Activated T-cell treated with anti-CD3 and anti-CD28 coated beads for 1 hour (primary cell): ENCODE measurements around the gene KCNQ1.

ENCODE experiments used
- DNase-seq: peaks from one replicate; pipeline ENCODE4 v3.0.0-alpha.2; 2020; ENCODE audit warnings: low read depth

Gene KCNQ1

DNA sequence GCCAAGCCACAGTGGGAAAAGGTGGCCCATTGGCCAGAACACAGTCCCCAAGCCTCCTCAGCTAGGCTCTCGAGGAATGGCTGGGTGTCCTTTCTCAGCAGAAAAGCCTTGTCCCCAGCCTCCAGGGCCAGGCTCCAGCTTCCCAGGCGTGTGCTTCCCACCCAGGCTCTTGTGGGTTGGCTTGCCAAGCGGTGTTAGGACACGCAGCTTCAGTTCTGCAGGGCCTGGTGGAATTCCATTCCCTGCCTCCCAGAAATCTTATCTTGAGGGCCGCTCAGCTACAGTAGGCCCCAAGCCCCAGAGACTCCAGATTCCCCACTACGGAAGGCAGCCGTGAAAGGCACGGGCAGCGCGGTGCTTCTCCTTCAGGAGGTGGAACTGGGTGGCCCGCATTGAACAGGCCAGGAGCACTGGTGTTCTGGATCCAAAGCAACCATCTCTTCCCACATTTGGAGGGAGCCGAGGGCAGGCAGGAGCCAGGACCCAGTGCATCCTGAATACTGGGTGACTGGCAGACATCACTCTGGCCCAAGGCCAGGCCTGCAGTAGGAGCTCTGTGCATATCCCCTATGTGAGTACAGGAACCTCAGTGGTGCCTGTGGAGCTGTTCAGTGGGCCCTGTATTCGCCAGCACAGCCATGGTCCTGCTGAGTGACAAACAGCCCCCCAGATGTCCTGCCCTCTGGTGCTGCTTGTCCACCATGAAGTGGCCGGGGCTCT lies 271.7 kb downstream of the KCNQ1 start:
- no peak for DNase-seq

DNA sequence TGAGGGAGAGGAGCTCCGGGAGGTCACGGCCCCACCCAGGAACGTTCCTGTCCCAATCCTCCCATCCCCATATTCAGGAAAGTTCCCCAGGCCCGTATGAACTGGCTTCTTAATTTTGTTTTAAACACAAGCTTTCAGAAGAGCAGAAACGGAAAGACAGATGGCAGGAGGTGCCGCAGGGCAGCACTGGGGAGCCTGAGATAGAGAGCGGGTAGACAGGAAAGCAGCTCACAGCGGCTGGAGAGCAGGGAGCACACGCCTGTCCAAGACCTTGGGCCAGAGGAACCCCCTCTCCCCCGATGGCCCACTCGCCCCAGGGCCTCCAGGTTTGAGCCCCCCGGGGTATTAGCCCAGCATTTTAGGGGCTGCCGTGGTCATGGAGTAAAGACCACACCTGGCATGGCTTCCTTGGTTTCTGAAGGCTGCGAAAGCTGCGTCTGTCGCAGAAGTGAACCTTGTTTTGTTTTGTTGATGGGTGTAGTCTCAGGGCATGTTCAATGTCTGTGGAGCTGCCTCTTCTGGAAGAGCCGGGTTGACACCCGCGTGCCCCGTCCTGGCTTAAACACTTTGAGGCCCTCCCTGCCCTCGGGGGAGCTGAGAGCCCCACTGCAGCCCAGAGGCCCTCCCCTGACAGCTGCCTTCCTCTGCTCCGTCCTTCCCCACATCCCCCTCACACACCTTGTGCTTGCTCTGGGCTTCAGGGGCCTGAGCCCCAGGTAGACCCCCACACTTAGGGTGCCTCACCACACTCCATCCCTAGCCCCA lies 272.9 kb downstream of the KCNQ1 start:
- no peak for DNase-seq

DNA sequence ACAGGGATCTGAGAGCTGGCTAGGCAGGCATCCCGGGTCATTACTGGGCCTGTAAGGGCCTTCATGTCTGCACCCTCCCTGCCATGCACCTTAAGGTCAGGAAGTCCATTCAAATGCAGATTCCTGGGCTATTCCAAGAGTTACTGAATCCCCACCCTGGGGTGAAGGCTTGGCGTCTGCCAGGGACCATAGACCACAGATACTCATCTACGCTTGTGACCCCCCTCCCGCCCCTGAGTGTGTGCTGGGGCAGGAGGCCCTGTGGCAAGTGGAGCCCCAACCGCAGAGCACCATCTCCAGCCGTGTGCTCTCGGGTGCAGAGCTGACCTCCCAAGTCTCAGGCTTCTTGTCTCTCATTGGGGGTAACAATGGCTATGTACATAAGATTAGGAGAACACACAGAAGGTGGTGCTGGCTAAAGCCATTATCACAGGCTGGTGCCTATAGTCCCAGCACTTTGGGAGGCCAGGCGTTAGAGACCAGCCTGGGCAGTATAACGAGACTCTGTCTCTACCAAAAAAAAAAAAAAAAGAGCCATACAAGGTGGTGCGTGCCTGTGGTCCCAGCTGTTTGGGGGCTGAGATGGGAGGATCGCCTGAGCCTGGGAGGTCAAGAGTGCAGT lies 274.1 kb downstream of the KCNQ1 start:
- no peak for DNase-seq

DNA sequence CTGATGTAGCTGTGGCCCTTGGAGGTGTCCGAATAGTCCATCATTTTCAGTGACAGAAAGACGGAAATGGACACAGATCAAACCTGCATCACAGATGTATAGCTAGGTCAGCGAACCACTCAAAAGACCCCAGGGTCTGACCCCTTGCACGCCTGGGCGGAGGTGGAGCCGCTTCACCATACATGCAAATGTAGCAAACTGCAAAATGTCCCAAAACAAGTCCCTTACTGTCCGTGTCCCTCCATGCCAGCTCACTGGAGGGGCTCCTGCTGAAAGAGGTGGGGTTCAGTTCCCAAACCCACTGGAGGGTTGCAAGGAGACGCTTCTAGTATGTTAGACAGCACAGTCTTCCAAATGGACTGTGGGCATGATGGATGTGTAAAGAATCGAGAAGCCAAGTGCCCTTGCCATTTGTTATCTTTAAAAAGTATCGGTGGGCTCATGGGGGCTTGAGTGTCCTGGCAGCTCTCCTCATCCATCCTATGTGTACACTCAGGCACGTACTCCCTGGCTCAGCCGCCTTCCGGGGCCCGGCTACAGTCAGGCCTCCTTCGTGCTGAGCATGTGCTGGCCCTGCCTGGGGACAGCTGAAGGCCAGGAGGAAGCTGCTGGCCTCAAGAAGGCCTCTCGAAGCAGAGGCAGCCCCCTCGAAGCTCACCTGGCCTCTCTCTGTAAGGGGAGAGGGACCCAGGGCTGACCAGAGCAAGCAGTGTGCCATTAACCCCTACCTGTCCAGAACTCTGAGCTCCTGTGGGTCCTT lies 275.2 kb downstream of the KCNQ1 start:
- DNase-seq = no peak

DNA sequence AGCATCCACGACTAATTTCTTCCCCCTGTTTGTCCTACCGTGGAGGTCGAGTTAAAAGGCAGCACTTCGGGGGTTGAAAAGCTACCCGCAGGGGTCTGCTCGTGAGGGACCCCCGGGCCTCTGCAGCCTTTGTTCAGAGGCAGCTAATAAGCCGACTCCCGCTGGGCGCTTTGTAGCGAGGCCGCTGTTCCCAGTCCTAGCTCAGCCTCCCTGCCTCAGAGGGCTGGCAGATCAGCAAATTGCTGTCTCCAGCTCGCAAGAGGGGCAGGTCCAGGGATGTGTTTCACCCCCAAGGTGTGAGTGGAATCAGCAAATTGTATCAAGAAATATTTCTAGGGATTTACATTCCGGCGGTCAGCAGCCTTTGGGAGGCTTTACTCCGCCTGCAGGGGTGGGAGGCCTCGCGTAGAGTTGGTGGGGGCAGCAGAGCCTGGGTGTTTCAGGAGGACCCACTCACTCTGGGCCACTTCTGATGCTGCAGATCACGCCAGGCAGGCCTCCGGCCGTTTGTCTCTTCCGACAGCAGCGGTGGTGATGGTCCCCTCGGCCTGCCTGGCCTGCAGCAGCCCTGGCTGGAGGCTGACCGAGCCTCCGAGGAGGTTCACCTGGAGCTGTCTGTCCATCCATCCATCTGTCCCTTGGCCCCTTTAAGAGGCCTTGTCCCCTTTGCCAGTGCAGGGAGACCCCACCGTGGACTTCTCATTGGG lies 276.6 kb downstream of the KCNQ1 start:
- DNase-seq = no peak

DNA sequence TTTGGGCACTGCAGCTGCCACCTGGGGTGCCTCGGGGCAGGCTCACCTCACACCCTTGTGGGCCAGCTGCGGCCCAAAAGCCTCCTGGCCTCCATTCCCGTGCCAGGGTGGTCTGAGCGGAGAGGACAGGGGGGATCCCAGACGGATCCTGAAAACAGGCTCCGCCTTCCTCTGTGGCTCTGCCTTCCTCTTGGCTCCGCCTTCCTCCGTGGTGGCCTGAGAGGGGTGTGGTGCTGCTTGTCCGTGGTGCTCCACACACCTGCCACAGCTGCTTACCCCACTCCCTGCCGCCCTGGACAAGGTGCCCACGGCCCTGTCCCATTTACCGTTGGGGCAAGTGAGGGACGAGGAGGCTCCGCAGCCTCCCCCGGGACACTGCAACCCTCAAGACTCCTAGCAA lies 278.1 kb downstream of the KCNQ1 start:
- no peak for DNase-seq

DNA sequence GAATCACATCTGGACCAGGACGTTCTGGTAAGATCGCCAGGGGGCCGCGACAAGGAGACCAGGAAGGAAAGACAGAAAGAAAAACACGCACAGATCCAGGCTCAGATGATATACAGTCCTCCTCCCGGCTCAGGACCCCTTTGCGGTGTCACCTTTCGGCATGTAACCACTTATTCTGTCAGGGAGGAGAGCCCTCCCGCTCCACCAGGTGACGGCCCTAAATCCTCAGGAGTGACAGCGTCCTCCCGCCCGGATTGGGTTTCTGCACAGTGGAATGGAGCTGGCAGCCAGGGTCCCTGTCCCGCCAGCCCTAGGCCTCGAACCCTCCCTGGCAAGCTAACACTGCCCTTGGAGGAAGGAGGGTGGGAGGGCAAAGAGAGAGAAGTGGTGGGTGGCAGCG lies 279.3 kb downstream of the KCNQ1 start:
- DNase-seq = no peak

DNA sequence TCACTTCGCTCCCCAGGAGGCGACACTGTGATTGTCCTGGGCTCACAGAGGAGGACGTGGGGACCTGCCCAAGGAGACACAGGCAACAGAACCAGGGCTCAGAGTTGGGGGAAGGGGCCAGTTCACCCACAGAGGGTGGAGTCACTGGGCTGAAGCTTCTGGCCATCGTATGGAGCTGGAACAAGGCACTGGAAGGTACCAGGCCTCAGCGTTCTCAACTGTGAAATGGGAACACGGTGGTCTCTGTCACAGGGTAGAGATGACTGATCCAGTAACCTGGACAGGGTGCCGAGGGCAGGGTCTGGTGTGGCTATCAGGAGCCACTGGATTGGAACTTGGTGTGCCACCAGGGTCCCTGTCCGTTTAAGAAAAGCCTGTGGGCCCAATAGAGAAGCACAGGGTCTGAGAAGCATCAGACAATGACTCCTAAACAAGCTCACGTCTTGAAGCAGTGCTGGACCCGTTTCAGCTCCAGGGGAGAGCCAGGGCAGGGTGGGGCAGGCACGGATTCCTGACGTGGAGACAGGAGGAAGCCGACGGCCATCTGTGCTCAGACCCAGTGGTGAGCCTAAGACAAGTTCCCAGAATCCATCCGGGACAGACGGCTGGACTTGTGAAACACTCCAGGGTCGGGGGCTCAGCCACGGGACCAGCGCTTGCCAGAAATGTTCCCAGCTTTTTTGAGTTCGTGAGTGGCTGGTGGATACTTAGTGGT lies 280.0 kb downstream of the KCNQ1 start:
- DNase-seq = no peak

DNA sequence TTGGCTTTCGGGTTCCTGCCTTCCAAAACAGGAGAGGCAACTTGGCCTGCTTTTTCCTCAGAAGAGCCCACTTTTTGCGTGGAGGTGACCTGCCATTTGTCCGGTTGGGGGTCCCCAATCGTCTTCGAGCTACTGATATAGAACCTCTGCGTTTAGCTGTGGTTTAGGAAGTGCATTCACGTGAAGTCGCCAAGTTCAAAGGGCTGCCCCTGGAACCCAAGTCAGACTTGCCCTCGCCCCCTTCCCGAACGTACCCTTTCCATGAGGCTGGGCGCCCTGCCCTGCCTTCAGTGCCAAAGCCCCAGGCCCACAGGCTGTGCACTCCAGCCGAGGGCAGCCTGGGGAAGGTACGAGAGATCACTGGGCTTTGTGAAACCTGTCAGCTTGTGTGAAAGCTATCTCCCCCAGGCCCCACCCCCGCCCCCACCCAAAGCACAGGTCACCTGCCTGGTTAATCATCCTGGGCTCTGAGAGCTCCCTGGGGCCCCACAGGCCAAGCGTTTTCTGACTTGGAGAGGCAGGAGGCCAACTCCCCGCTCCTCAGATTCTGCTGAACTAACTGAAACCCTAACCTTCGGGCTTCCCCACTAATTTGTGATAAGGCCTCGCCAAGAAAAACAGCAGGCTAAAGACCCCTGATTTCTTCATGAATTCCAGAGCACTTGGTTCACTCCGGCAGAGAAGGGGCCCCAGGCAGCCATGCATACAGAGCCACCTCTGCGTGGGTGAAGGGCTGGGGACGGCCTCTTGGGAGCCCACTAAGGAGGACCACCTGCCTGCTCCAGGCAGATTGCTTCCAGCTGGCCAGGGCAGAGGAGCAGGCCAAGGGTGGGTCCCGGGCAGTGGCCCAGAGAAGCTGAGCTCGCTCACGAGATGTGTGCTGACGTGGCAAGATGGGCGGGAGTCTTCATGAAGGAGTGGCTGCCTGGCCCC lies 280.8 kb downstream of the KCNQ1 start:
- no peak for DNase-seq

DNA sequence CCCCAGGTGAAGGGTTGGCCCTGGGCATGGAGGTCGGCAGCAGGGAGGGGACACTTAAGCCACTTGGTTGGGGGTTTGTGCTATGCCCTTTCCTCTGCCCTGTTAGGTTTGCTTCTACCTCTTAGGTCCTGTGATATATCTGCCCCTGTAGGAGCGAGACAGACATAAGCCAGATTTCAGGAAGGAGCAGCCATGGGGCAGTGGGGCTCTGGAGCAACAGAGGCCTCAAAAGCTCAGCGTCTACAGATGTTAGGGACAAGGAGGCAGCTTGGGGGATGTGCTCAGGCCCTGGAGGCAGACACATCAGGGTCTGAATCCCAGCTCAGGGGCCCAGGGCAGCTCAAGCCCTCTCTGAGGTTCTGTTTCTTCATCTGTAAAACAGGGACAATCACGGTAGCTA lies 282.2 kb downstream of the KCNQ1 start:
- no peak for DNase-seq

DNA sequence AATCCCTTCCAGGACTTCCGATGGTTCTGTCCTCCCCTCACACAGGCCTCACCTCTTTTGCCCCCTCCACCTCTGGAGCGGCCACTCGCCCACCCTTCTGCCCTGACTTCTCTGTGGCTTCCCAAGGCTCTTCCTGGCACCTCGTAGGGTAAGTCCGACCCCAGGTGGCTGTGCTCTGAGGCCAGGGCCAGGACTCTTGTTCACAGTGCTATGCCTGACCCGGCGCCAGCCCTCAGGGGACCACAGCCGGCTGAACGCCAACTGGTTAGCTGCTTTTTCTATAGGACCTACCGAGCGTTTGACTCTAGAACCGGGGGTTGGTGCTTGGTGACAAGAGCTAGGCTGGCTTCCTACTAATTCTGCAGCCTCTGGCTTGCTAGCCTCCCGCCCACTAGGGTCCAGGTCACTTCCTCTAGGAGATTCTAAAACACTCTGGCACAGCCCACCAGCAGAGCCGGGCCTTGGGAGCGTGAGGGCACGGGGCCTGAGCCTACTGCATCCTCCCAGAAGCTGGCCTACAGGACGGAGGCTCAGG lies 283.4 kb downstream of the KCNQ1 start:
- no peak for DNase-seq

DNA sequence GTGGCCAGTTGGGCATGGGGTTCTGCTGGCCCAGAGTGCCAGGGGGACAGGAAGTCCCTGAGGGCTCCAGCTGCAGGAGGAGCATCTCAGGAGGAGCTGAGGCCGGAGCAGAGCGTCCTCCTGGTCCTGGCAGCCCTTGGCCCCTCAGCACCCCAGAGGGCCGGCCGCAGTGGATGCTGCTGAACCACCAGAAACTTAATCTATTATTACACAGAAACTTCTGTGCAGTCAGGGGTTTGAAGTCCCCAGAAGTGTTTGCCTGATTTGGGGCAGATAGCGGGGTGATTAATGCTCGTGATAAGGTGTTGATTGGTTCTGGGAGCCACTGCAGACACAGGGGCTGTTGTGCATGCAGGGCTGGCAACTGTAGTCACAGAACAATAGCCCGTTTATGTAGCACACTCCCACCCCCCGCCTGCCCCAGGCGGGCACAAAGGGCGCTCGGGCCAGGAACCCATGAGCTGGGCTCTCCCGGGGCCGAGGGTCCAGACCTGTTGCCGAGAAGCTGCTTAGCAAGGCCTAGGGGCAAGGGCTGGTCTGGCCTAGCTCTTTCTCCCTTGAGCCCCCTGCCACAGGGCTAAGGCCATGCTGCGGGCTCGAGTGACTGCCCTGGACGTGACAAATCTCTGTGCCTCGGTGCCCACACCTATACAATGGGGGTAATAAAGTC lies 284.0 kb downstream of the KCNQ1 start:
- DNase-seq = no peak

DNA sequence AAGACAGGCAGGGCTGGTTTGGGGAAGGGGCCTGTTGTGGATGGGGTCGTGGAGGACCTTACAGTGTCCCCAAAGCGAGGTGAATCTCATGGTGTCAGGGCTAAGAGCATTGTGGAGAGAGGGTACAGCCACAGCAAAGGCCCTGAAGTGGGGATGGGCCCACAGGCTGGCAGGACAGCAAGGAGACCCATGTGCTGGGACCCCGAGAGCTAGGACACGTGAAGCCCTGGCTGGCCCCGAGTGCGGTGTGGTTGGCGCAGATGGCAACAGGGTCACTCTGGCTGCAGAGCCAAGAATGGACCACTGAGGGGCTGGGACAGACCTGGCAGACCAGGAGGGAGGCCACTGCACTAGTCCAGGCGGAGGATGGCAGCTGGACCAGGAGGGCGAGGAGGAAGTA lies 285.0 kb downstream of the KCNQ1 start:
- DNase-seq = no peak

DNA sequence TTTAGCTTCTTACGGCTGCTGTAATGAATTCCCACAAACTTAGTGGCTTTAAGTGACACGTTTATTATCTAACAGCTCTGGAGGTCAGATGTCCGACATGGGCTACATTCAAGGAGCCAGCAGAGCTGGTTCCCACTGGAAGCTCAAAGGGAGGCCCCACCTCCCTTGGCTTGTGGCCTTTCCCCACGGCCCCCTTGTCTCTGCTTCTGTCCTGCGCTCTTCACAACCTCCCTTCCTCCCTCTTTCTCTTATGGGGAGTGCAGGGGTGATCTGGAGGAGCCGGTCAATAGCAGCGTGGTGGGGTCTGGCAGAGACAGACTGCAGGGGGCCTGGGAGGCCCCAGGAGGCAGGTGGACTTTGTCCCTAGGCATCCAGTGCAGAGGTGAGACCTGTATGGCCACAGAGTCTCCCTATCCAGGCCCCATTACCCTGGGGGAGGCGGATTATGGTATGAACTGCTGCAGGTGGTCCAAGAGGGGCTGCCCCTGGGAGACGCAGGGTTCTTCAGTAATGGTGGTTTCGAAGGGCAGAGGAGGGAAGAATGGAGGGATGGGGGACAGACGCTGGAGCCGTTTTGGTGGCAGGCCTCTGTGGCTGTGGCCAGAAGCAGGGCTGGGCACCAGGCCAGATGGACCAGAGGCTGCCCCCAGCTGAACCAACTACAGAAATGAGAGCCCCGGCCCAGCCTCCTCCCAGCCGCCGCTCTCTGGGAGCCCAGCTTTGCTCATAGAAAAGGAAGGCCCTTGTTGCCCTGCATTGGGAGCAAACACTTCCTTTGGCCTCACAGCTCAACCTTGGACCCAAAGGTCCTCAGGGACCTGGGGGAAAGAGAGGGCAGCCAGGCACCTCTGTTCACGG lies 285.7 kb downstream of the KCNQ1 start:
- DNase-seq = no peak

DNA sequence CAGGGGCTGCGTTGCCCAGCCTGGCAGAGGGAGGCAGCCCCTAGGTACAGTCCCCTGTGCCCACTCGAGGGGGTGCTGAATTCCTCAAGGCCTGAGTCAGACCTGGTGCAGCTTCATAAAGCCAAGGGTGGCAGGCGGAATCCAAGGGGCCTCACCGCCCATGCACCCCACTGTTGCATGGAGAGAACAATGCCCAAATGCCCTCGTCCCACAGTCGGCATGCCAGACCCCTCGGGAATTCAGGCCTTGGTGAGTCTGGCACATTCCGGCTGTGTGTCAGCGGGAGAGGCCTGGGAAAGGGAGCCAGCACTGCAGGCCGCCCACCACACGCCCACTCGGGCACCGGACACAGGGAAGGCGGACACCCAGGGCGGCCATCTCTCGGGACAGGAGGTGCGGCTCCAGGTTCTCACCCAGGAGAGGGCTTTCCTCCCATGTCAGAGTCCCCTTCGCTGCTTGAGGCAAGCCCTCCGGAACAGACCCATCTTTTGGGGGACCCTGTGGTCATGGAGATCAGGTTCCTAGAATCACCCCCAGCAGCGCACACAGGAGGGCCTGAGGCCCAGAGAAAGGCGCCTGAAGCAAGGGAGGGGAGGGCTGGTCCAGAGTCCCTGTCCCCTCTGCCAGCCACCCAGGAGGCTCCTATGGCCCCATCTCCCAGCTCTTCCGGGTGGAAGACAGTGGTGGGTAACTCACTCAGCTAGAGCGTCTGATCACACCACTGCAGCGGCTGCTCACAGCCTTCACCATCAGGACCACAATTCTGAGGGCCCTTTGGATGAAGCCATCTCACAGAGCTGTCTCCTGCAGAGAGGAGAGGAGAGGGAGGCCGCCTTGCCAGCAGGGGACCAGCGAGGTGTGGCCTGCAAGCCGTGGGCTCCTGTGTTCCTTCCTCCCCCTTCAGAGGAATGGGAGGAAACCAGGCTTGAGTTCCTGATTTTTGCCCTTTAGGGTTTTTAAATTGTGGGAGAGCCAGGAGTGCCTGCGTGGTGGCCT lies 286.6 kb downstream of the KCNQ1 start:
- DNase-seq = no peak

DNA sequence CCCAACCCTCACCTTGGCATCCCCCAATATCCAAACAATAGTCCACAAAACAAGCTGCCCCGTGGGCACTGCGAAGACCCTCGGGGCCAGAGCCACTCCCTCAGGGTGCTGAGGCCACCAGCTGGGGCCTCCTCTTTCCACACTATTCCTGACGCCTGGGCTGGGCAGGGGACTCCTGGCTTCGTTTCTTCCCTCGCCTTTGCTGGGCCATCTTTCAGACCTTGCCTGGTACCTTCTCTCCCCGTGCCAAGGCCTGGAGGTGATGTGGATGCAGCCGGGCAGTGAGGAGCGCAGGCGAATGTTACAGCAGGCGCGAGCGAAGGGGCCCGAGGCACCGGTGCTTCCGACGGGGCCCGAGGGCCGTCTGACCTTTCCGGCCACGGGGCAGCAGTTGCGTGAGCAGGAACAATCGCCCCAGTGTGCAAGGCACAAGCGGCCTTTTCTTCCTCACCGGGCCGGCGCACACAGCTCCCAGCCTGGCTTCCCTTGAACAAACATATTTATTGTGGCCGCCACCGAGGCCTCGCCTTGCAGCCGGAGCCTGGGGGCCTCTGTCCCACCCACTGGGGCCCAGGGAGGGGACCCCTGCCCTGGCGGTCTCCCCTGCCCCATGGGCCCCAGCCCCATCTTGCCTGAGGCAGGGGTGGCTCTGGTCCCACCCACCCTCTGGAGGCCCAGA lies 287.6 kb downstream of the KCNQ1 start:
- DNase-seq = no peak
